Gastroesophageal sphincter (tissue), 4 donors: ENCODE measurements around the gene HPCAL1. TPM values are rescaled to one million over a fixed set of nuclear protein-coding genes. Genes with fewer than 3 reads are reported as not detected.

Source experiments
- ATAC-seq: fragments of 150-250 bp; one replicate; pipeline ENCODE4 v1.9.1; 2016; ENCODE audit warnings: mild to moderate bottlenecking, moderate library complexity
- H3K27ac ChIP-seq, 4 donors: fragments of 200-600 bp; sonication (generic) in 3 of 4; 1 replicate in 3 of 4; 2 replicates in 1 of 4; pipeline ENCODE4 v1.5.1; 2016 to 2019
- H3K27me3 ChIP-seq: fragments of 200-600 bp; sonication (generic); one replicate; pipeline ENCODE4 v1.5.1; 2019
- H3K36me3 ChIP-seq, 2 donors: fragments of 200-600 bp; sonication (generic); one replicate each; pipeline ENCODE4 v1.5.1; 2019; ENCODE audit warnings: control low read depth in 1 of 2
- H3K4me1 ChIP-seq, 3 donors: fragments of 200-600 bp; sonication (generic); 1 replicate in 2 of 3; 2 replicates in 1 of 3; pipeline ENCODE4 v1.5.1; 2016 to 2019; ENCODE audit warnings: control low read depth in 2 of 3
- H3K4me3 ChIP-seq, 2 donors: fragments of 200-600 bp; sonication (generic); one replicate each; pipeline ENCODE4 v1.5.1; 2019; ENCODE audit warnings: mild to moderate bottlenecking in 1 of 2, moderate library complexity in 1 of 2
- H3K9me3 ChIP-seq, 3 donors: fragments of 200-600 bp; sonication (generic); one replicate each; pipeline ENCODE4 v1.5.1; 2017 to 2019; ENCODE audit warnings: control low read depth in 2 of 3
- EP300 ChIP-seq: sonication (generic); formaldehyde crosslinking; IDR thresholded peaks from one replicate; pipeline ENCODE4 v1.6.1; 2017; ENCODE audit warnings: antibody characterized with exemption, mild to moderate bottlenecking
- POLR2A ChIP-seq, 2 donors: fragments of 450-650 bp; IDR thresholded peaks; one replicate each; pipeline ENCODE4 v1.6.1; 2017; ENCODE audit warnings: antibody characterized with exemption in 2 of 2, mild to moderate bottlenecking in 2 of 2, moderate library complexity in 1 of 2
- POLR2AphosphoS5 ChIP-seq: sonication (generic); formaldehyde crosslinking; IDR thresholded peaks from one replicate; pipeline ENCODE4 v1.6.1; 2017; ENCODE audit warnings: antibody characterized with exemption
- WGBS, 2 donors: methylation state at CpG; one replicate each; pipeline ENCODE4 v1.1.5; 2018; ENCODE audit warnings: low coverage in 1 of 2; 5-methylcytosine and 5-hydroxymethylcytosine counted together
- total RNA-seq, 4 donors: library from RNA; depleted of rRNA; stranded (reverse); fragments of >200 nt; gene quantifications; one replicate each; pipeline ENCODE4 v1.1.0, GENCODE V29; 2016
- TF ChIP-seq, protein P1 (sequence below), 4 experiments: fragments of 200-600 bp in 2 of 4; fragments of 450-650 bp in 2 of 4; sonication (generic) in 1 of 4; IDR thresholded peaks; one replicate each; pipeline ENCODE4 v1.5.1; 2017 to 2019; ENCODE audit warnings: antibody characterized with exemption in 4 of 4, mild to moderate bottlenecking in 2 of 4, moderate library complexity in 2 of 4

The HPCAL1 gene
- total RNA-seq, 4 donors from 2014 or later: 17.0 to 42.1 (median 29.8) TPM

DNA sequence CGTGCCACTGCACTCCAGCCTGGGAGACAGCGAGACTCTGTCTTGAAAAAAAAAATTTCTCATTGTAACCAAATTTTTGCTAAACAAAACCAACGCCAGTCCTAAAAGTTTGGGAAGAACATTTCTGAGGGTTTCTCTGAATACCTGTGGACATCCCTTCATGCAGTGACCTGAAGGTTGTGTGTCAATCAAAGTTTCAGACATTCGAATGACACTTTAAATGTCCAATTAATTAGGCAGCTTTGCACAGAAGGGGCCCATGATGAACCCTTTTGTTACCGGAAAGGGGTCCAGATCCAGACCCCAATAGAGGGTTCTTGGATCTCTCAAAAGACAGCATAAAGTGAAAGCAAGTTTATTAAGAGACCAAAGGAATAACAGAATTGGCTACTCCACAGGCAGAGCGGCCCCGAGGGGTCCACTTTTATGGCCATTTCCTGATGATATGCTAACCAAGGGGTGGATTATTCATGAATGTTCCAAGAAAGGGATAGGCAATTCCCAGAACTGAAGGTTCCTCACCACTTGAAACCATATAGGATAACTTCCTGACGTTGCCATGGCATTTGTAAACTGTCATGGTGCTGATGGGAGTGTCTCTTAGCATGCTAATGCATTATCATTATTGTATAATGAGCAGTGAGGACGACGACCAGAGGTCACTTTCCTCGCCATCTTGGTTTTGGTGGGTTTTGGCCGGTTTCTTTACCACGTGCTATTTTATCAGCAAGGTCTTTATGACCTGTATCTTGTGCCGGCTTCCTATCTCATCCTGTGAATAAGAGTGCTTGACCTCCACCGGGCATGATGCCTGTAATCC, 27.5 kb upstream of the HPCAL1 start:
- no peak for ATAC-seq
- WGBS, 2 donors: 85 to 86% methylated on average over 13 to 14 of the region's 15 CpGs

DNA sequence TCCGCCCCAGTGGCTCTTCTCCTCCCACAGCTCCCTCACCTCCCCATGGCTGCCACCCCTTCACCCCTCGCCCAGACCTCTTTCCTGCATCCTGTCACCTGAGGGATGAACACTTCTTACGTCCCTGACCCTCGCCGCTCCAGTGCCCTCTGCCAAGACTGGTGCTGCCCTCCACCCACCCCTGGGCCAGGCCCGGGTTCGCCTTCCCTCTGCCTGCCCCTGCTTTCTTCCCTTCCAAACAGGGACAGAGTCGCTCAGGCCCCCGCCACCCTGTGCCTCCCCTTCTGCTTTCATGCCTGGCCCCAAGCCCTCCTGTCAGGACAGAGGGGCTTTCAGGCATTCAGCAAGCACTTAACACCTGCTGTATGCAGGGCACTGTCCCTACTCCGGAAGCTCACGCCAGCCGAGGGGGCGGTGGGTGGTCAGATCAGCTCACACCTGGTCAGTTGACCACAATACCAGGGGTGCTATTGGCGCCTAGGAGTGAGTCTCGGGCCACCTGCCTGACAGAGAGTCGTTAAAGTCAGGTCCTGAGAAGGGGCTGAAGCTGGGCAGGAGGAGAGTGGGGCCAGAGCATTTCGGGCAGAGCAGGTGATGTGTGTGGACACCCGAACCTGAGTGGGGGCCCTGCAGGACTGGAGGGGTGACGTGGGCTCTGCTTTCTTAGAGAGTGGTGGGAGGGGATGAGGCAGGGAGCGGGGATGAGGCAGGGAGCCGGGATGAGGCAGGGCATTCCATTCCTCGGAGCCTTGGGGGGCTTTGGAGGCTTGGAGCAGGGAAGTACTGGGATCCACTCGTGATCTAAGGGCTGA, 26.0 kb upstream of the HPCAL1 start:
- Histone ChIP-seq H3K4me3 (no peak overlapping the region), H3K27me3 (no peaks in the 10 kb centered on the region), H3K27ac (no peak overlapping the region), H3K4me1 (peaks cover 0 to 9% (median 0%) of the 10 kb centered on the region in 3 donors), H3K9me3 (no peaks in the 10 kb centered on the region), H3K36me3 (no peaks in the 10 kb centered on the region)
- 72 to 78% methylated on average over 7 to 8 of the region's 23 CpGs for WGBS, 2 donors
- no peak for ATAC-seq
- TF ChIP-seq EP300: no peak

More for the DNA sequence above, 27.5 kb upstream of the HPCAL1 start:
- Histone ChIP-seq H3K27ac (no peak overlapping the region), H3K36me3 (no peaks in the 10 kb centered on the region), H3K27me3 (no peaks in the 10 kb centered on the region), H3K4me1 (peaks cover 0 to 9% (median 0%) of the 10 kb centered on the region in 3 donors), H3K4me3 (no peak overlapping the region), H3K9me3 (no peaks in the 10 kb centered on the region)
- TF ChIP-seq POLR2A (IDR thresholded peaks at IDR 0.05) (no peak), POLR2AphosphoS5 (no peak), EP300 (no peak)
- TF ChIP-seq, protein P1, sequence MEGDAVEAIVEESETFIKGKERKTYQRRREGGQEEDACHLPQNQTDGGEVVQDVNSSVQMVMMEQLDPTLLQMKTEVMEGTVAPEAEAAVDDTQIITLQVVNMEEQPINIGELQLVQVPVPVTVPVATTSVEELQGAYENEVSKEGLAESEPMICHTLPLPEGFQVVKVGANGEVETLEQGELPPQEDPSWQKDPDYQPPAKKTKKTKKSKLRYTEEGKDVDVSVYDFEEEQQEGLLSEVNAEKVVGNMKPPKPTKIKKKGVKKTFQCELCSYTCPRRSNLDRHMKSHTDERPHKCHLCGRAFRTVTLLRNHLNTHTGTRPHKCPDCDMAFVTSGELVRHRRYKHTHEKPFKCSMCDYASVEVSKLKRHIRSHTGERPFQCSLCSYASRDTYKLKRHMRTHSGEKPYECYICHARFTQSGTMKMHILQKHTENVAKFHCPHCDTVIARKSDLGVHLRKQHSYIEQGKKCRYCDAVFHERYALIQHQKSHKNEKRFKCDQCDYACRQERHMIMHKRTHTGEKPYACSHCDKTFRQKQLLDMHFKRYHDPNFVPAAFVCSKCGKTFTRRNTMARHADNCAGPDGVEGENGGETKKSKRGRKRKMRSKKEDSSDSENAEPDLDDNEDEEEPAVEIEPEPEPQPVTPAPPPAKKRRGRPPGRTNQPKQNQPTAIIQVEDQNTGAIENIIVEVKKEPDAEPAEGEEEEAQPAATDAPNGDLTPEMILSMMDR (IDR thresholded peaks at IDR 0.05): no peak

DNA sequence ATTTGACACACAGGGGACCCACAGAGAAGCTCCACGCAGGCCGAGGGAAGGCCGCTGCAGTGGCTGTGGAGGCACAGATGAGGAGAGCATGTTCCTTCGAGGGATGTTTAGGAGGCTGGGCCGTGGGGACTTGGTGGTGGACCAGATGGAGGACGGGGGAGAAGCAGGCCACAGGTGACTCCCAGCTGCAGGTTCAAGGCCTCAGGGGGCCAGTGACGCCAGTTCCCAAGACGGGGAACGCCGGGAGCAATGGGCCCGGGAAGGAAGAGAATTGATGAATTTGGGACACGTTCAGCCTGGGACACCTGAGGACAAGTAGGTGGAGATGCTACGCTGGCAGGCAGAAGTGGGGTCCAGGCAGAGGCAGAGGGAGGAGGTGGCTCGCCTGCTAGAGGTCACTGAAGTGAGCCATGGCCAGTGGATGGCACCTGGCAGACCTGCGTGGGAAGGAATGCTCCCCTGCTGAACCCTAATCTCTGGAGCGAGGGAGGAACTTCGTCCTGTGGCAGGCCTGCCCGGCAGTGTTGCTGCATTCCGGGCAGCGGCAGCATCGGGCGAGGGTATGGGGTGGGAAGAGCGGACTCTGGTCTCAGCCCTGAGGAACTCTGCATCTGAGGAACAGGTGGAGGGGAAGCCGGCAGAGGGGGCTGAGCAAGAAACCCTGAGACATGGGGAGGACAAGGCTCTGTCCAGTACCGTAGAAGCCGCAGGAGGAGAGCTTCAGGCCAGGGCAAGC, 25.2 kb upstream of the HPCAL1 start:
- peaks cover 0 to 9% (median 0%) of the 10 kb centered on the region in 3 donors for H3K4me1 ChIP-seq
- H3K4me3 ChIP-seq: no peak overlapping the region
- WGBS, 2 donors: 70 to 90% methylated on average over 4 to 8 of the region's 26 CpGs
- H3K27me3 ChIP-seq: no peaks in the 10 kb centered on the region
- no peaks in the 10 kb centered on the region for H3K9me3 ChIP-seq
- no peak for ATAC-seq
- TF ChIP-seq EP300 (no peak), POLR2A (IDR thresholded peaks at IDR 0.05) (no peak), POLR2AphosphoS5 (no peak)
- TF ChIP-seq, protein P1 (IDR thresholded peaks at IDR 0.05): no peak
- H3K36me3 ChIP-seq: no peaks in the 10 kb centered on the region
- peak overlapping the region in 1 of 4 donors; percentile 52 for H3K27ac ChIP-seq

DNA sequence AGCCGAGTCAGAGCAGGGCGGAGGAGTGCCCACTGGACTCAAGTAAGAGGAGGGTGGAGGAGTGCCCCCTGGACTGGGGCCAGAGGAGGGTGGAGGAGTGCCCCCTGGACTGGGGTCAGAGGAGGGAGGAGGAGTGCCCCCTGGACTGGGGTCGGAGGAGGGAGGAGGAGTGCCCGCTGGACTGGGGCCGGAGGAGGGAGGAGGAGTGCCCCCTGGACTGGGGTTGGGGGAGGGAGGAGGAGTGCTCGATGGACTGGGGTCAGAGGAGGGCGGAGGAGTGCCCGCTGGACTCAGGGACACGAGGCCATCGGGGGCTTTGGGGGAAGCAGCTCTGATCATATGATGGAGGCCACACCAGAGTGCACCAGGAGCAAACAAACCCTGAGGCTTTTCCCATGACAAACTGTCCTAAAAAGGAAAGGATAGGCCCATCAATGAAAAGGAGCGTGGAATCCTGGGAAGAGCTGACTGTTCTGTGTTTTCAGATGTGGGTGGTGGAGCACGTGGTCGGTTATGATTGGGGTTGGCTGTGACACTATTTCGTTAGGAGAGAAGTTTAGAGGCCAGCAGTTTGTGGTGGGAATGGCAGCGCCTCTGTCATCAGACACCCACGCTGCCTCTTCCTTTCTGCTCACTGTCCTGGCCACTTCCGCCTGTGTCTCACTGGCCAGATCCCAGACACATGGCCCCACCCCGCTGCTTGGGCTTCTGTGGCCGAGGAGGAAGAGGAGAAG, 24.5 kb upstream of the HPCAL1 start:
- H3K4me1 ChIP-seq: peaks cover 0 to 9% (median 0%) of the 10 kb centered on the region in 3 donors
- no peaks in the 10 kb centered on the region for H3K36me3 ChIP-seq
- H3K27ac ChIP-seq: peak overlapping the region in 1 of 4 donors; percentile 52
- 48% methylated on average over 6 to 18 of the region's 19 CpGs for WGBS, 2 donors
- H3K9me3 ChIP-seq: no peaks in the 10 kb centered on the region
- no peaks in the 10 kb centered on the region for H3K27me3 ChIP-seq
- H3K4me3 ChIP-seq: no peak overlapping the region
- no peak for TF ChIP-seq EP300
- TF ChIP-seq POLR2AphosphoS5: no peak
- TF ChIP-seq, protein P1 (IDR thresholded peaks at IDR 0.05): no peak
- TF ChIP-seq POLR2A (IDR thresholded peaks at IDR 0.05): no peak
- peak; percentile 82 for ATAC-seq
